IPS-NIHi7 (cell line): Measurements from ENCODE around the gene CRYL1.

Experiments used
- DNase-seq: peaks from one replicate; pipeline ENCODE4 v3.0.0; 2012; ENCODE audit warnings: mixed read lengths; ENCODE audit errors: extremely low spot score

The CRYL1 gene

DNA sequence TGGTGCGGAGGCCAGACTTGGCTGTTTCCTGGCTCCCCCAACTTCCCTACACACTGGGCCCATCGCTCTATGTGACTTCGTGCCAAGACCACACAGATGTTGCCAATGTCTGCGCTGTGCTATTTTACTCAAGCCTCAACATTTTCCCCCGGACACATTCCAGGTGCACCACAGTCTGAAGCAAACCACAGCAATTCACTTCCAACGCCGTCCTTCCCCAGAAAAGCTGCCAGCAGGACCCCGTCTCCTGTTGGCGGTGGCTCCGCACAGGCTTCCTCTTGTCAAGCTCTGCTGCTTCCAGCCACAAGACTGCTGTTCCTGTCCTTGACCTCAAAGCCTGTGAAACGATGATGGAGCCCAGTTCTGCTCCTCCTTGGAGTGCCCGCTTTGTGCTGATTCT, 100.7 kb downstream of the CRYL1 start:
- DNase-seq: no peak

- DNase-seq: no peak
Observed at GRCh38 chr13:20424559-20424852, 101.2 kb downstream of the CRYL1 start.

GRCh38 chr13:20422362-20422761, 103.3 kb downstream of the CRYL1 start:
- no peak for DNase-seq

DNA sequence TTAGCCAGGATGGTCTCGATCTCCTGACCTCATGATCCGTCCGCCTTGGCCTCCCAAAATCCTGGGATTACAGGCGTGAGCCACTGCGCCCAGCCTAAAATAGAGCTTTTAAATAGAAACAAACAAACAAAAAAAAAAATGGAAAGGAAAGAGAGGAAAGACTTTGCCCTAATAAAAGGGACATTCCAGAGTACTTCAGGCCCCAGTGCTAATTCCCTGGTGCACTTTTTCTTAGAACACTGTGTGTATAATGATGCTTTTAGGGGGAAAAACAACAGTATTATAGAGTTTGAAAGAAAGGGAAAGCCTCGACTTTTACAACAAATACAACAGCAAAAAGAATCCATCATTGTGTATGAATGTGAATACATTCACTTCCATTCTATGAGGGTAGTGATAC, 104.7 kb downstream of the CRYL1 start:
- no peak for DNase-seq

GRCh38 chr13:20418953-20419352, 106.7 kb downstream of the CRYL1 start:
- no peak for DNase-seq

DNA sequence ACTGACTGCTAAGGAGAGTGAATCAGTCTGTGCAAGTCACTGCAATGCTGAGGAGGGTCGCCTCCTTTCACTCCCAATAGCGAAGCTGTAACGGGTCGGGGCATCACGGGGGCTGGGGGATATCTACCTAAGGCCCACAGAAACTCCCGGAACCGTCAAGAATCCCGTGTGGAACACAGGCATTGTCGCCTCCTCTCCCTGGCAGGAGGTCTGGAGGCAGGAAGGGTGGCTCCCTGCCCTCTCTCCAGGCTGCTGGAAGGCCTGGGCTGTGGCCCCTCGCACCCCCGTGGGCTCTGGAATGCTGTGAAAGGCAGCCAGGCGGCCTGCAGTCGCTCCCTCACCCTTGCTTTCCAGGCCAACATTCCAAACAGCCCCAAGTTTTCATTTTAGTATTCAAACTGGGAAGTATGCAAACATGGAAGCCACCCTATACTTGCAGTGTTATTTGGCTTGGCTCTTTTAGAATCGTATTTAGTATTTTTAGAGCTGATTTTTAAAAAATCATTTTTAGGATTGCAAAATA, 109.4 kb downstream of the CRYL1 start:
- no peak for DNase-seq

DNA sequence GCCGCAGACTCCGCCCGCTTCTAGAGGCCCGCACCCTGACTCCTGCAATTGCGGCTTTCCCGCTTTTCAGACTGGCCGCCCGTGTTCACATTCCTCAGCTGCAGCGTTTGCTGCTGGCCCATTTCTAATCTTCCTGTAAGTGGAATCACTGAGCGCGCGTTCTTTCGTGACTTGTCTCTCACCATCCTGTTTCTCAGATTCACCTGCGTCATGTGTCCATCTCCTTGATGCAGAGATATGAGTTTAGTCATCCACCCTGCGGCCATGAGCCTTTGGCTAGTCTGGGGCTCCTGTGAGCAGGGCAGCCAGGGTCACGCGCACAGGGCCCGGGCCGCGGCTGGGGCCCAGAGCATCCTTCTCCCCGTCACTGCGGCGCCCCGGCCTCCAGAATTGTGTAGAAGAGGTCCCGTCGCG, 110.0 kb downstream of the CRYL1 start:
- no peak for DNase-seq

DNA sequence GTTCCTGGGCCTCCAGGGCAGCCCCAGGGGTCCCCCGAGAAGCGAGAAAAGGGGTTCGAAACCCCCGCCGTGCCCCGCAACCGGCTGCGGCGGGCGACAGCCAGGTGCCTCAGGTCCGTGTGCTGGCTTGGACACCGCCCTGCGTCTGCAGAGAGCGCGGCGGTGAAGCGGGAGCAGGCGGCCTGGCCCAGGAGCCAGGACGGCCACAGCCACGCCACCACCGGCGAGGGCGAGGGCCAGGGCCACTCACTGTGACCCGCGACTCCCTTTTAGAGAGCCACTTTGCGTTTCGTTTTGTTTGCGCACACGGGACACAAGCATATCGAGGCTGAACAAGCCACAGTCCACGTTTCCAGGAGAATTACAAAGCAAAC, 110.4 kb downstream of the CRYL1 start:
- no peak for DNase-seq

- DNase-seq: no peak
Observed at GRCh38 chr13:20414546-20415305, 110.9 kb downstream of the CRYL1 start.

DNA sequence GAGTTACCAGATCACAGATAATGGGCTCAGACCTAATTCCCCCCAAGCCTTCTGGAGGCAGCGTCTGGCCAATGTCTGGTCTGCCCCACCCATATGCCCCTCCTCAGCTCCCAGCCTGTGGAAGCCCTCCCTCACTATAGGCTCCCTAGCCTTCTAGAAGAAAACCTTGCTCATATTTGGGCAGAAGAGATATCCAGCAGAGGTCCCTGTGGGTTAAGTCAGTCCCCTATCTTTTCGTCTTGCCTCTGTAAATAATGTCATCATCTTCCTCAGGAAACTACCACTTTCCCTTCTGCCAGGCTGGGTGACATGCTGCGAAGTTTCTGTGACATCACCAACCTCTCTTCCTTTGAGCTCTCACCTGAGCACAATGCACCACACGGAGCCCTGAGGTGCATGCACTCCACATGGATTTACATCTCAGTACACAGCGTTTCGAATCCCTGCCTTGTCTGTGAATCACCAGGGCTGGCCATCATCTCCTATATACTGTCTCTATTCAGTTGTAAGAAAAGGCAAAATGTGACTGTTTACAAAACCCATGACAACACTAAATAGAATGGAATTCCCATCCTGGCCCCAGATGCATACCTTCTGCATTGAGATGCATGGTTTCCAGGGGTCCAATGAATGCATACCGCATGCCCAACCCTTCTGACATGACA, 112.8 kb downstream of the CRYL1 start:
- DNase-seq: peak; percentile 36

GRCh38 chr13:20411638-20412342, 113.9 kb downstream of the CRYL1 start:
- no peak for DNase-seq

DNA sequence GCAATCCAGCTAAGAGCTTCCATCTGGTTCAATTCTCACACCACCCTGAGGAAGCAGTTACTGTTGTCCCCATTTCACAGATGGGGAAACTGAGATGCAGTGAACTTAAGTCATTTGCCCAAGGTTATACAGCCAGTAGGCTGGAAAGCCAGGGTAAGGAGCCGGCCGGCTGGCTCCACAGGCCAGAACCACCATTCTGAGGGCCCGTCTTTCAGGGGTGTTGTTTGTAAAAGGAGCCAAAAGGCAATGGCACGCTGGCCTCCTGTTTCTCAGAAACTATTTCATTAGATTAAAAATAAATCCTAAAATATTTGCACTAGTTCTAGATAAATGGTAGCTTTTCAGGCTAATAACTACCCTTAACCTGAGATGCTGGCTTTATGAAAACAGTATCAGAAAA, 114.9 kb downstream of the CRYL1 start:
- no peak for DNase-seq

DNA sequence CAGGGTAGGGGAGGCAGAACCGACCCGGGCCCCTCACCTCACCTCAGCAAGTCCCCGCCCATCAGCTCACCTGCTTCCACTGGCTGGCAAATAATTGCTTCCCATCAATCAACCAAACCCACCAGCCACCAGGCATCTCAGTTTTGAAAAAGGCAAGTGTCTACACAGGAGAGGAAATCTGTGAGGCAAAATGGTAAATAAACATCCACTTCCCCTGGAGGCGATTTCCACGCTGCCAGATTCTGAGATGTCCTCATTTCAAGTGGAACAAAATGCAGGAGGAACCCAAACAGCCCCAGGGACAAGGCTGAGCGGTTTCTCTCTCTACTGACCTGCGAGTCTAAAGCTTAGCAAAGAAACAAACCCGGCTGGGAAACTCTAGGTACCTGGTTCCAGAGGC, 117.5 kb downstream of the CRYL1 start:
- no peak for DNase-seq

DNA sequence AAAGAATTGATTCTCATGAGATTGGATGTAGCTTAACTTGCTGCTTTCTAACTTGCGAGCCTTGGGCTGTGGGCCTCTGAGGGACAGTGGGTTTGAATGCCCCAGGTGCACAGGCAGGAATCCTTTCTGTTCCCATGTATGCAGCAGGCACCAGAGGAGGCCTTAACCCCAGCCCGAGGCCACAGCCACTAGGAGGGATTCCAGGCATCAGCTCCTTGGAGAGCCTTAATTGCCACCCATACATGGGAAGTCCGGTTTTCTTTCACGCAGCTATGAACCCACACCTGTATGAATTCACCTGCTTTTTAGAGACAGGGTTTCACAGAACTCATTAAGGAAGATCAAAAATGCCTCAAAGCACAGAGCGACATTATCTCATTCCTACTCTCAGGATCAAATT, 117.9 kb downstream of the CRYL1 start:
- no peak for DNase-seq

DNA sequence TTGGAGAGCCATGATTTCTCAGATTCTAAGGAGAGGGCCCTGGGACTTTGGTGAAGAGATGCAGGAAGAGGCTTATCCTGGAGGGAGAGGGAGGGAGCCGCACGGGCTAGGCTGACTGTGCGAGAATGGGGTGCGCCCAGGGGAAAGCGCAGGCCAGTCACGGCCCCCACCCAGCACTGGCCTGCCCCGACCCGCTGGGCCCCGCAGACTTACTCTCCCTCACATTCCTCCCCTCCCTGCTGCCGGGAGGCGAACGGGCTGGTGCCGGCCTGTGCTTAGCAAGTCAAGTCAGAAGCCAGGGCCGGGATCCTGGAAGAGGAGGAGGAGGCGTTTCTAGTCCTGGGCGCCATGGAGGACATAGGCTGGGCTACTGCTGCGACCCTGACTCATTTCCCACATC, 120.0 kb downstream of the CRYL1 start:
- peak; percentile 80 for DNase-seq

DNA sequence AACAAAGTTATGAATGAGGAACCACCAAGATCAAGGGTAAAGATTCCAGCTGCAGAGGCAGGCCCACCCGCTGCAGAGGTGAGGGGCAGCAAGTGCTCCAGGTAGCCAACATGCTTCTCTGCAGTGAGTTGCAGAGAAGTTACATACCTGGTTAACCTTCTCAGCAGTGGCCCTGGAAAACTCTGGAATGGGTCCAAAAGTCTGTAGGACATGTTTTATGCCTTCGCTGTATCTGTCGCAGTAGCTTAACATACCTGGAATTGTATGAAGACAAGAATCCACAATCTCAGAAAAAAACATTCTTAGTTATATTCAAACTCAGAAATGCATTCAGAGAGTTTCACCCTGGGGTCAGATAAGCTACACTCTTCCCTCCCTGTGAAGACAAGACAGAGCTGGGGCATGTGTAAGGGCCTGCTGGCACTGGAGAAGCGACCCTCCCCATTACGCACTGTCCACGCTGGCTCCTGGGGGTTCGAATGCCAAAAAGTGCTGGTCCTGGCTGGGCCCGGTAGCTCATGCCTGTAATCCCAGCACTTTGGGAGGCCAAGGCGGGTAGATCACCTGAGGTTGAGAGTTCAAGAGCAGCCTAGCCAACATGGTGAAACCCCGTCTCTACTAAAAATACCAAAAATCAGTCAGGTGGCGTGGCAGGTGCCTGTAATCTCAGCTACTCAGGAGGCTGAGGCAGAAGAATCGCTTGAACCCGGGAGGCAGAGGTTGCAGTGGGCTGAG, 121.0 kb downstream of the CRYL1 start:
- no peak for DNase-seq

GRCh38 chr13:20403826-20404225, 121.8 kb downstream of the CRYL1 start:
- no peak for DNase-seq

DNA sequence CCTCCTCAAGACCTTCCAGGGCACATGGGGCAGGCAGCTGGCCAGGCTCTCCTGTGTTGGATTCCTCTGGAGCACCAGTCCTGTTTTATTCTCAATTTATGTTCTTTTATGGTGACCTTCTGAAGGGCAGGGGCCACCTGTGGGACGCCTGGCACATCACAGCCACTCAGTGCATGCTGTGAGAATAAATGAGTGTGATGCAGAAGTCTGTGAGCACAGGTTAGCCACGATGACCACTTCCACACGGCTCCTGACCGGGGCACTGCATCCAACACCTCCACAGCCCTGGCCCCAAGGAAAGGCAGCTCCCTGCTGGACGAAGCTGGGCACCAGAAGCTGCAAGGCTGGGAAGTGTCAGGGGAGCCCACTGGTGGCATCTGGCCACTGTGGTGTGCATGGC, 122.8 kb downstream of the CRYL1 start:
- no peak for DNase-seq

GRCh38 chr13:20401931-20402856, 123.5 kb downstream of the CRYL1 start:
- no peak for DNase-seq

DNA sequence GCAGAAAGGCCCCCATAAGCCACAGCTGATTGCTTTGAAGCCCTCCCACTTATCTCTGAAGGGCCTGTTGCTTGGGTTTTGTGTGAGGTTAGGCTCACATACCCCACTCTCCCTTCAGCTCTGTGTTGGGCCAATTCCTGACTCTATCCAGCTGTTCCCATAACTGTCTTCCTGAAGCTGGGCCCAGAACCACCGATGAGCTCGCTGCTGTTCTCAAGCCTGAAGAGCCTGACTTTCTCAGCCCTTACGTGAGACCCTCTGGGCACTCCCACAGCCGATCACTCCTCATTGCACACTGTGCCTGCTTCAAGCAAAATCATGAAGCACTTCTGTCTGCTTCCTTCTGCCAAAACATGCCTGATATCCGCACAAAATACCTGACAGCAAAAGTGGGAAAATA, 124.1 kb downstream of the CRYL1 start:
- no peak for DNase-seq

GRCh38 chr13:20400774-20401173, 124.9 kb downstream of the CRYL1 start:
- DNase-seq: no peak
